M059J (cell line): ENCODE measurements around the gene PTPN2. TPM values are rescaled to one million over a fixed set of nuclear protein-coding genes. Genes with fewer than 3 reads are reported as not detected.

Experiments
- DNase-seq: peaks from one replicate; pipeline ENCODE4 v3.0.0-alpha.2; 2012; ENCODE audit warnings: low read depth
- total RNA-seq: library from RNA; depleted of rRNA; stranded (reverse); fragments of >200 nt; shearing (Covaris generic); gene quantifications from 2 replicates; pipeline ENCODE4 v1.2.3, GENCODE V29; 2014; rRNA removed

Gene PTPN2
- total RNA-seq, 1 experiment from 2014 or later, result 23.0 TPM

DNA sequence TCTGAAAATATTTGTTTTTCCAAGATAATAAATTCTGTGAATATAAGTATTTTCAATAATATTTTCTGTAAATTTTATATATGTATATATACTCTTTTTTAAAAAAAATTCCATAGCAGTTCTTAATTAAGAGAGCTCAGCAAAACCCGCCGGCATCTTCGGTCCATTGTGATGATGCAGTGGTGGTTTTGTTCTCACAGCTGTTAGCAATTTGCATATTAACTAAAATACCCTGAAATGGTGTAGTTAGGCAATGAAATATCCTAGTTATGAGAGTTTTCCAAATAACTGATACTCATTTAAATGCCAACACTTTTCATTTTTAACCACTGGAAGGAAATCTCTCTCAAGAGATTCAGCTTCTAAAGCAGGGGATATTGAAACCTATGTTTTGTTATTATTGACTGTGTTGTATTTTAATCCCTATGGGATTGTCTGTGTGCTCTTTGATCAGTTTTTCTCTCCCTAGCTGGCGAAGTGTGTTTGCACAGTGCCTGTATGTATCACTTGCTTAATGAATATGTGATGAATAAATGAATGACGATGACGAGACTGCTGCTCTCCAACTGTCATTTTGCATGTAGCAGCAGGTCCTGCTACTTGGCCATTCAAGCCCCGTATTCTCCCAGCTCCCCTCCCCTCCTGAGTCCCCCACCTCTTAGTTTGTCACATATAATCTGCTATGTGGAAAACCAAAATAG lies 138.8 kb downstream of the PTPN2 start:
- no peak for DNase-seq

DNA sequence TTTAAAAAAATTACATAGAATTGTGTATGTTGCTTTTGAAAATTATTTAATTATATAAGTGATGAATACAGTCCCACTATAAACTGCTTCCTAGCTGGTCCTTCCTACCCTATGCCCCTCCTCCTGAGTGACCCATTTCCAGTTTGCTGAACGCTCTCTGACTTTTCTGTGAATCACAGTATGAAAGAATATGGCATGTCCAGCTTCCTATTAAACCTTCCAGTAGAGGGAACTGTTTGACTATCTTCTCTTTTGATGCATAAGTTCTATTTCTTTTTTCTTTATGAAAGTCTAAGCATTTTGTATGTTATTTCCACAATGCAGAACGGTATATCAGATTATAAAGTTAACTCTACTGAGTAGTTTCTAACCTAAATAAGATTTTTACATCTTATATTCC lies 139.9 kb downstream of the PTPN2 start:
- peak; percentile 71 for DNase-seq

DNA sequence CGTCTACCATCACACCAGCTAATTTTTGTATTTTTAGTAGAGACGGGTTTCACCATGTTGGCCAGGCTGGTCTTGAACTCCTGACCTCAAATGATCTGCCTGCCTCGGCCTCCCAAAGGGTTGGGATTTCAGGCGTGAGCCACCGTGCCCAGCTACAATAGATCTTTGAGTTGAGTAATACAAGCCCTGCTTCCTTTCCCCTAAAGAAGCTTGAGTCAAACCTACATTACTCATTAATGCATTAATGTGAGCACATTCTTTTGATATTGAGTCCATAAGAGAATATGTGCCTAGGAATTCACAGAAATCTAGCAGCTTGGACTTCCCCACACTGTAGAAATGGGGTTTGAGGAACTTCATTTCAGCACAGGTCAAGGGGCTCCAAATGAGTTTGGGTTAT lies 141.6 kb downstream of the PTPN2 start:
- peak; percentile 59 for DNase-seq

Other genes starting within 250 kb of the PTPN2 start
- 19.1 and 21.2 TPM in 2 replicates for gene SPIRE1, start 226.1 kb downstream of the PTPN2 start, total RNA-seq
- 9.9 and 22.4 TPM in 2 replicates for gene CEP76, start 181.5 kb downstream of the PTPN2 start, total RNA-seq
- 92.3 and 136 TPM in 2 replicates for gene PSMG2, start 181.2 kb downstream of the PTPN2 start, total RNA-seq
- 28.0 and 40.9 TPM in 2 replicates for gene SEH1L, start 63.8 kb upstream of the PTPN2 start, total RNA-seq
- 22.8 and 26.1 TPM in 2 replicates for gene CEP192, start 107.1 kb upstream of the PTPN2 start, total RNA-seq